Duodenal mucosa (tissue), 2 donors: Measurements from ENCODE around the gene STAC.
"Not testable (repeated sequence)": the region's sequence is repeated elsewhere in the genome, so short reads cannot be mapped to it uniquely, and the experiment has no call there.

ENCODE experiments used
- H3K27ac ChIP-seq: one replicate; pipeline ENCODE4 v1.7.0; 2013; ENCODE audit warnings: low read depth, low read length
- H3K27me3 ChIP-seq, 2 donors: one replicate each; pipeline ENCODE4 v1.7.0; 2013; ENCODE audit warnings: low read length in 2 of 2, control low read depth in 1 of 2; ENCODE audit not compliant: insufficient read depth in 2 of 2, control insufficient read depth in 1 of 2
- H3K36me3 ChIP-seq, 2 donors: one replicate each; pipeline ENCODE4 v1.7.0; 2013; ENCODE audit warnings: low read length in 2 of 2, control low read depth in 1 of 2; ENCODE audit not compliant: insufficient read depth in 2 of 2, control insufficient read depth in 1 of 2
- H3K4me1 ChIP-seq, 2 donors: one replicate each; pipeline ENCODE4 v1.7.0; 2013; ENCODE audit warnings: low read length in 2 of 2, control low read depth in 1 of 2; ENCODE audit not compliant: insufficient read depth in 2 of 2, control insufficient read depth in 1 of 2
- H3K4me3 ChIP-seq, 2 donors: one replicate each; pipeline ENCODE4 v1.7.0; 2013; ENCODE audit warnings: low read length in 2 of 2, low read depth in 1 of 2
- H3K9ac ChIP-seq, 2 donors: one replicate each; pipeline ENCODE4 v1.7.0; 2013; ENCODE audit warnings: low read length in 2 of 2, low read depth in 1 of 2
- H3K9me3 ChIP-seq, 2 donors: one replicate each; pipeline ENCODE4 v1.7.0; 2013; ENCODE audit warnings: low read length in 2 of 2, control low read depth in 1 of 2; ENCODE audit not compliant: control insufficient read depth in 1 of 2

STAC gene

GRCh38 chr3:36487616-36488015, 107.3 kb downstream of the STAC start:
- Histone ChIP-seq H3K27ac (no peak overlapping the region), H3K27me3 (no peaks in the 10 kb centered on the region), H3K36me3 (no peaks in the 10 kb centered on the region), H3K4me1 (no peaks in the 10 kb centered on the region), H3K9me3 (no peaks in the 10 kb centered on the region), H3K4me3 (no peak overlapping the region), H3K9ac (no peak overlapping the region)

GRCh38 chr3:36488077-36488789, 107.9 kb downstream of the STAC start:
- Histone ChIP-seq H3K9ac (no peak overlapping the region), H3K27me3 (no peaks in the 10 kb centered on the region), H3K9me3 (no peaks in the 10 kb centered on the region), H3K36me3 (no peaks in the 10 kb centered on the region), H3K4me3 (no peak overlapping the region), H3K4me1 (no peaks in the 10 kb centered on the region), H3K27ac (no peak overlapping the region)

- Histone ChIP-seq H3K36me3 (no peaks in the 10 kb centered on the region), H3K27me3 (no peaks in the 10 kb centered on the region), H3K9ac (no peak overlapping the region), H3K4me1 (no peaks in the 10 kb centered on the region), H3K27ac (no peak overlapping the region), H3K9me3 (no peaks in the 10 kb centered on the region), H3K4me3 (no peak overlapping the region)
These were observed 108.8 kb downstream of the STAC start for GRCh38 chr3:36489101-36489500.

GRCh38 chr3:36489679-36490425, 109.5 kb downstream of the STAC start:
- no peak overlapping the region for H3K9ac ChIP-seq
- no peaks in the 10 kb centered on the region for H3K4me1 ChIP-seq
- H3K9me3 ChIP-seq, result no peaks in the 10 kb centered on the region
- H3K4me3 ChIP-seq, result no peak overlapping the region
- no peaks in the 10 kb centered on the region for H3K27me3 ChIP-seq
- no peak overlapping the region for H3K27ac ChIP-seq
- no peaks in the 10 kb centered on the region for H3K36me3 ChIP-seq

GRCh38 chr3:36493051-36493450, 112.7 kb downstream of the STAC start:
- H3K27ac ChIP-seq, result no peak overlapping the region
- H3K27me3 ChIP-seq, result no peaks in the 10 kb centered on the region
- H3K4me3 ChIP-seq, result no peak overlapping the region
- no peaks in the 10 kb centered on the region for H3K4me1 ChIP-seq
- H3K9me3 ChIP-seq, result no peaks in the 10 kb centered on the region
- H3K9ac ChIP-seq, result no peak overlapping the region
- no peaks in the 10 kb centered on the region for H3K36me3 ChIP-seq

GRCh38 chr3:36494461-36495109, 114.3 kb downstream of the STAC start:
- no peaks in the 10 kb centered on the region for H3K9me3 ChIP-seq
- H3K36me3 ChIP-seq, result no peaks in the 10 kb centered on the region
- H3K4me3 ChIP-seq, result no peak overlapping the region
- H3K9ac ChIP-seq, result no peak overlapping the region
- H3K27me3 ChIP-seq, result no peaks in the 10 kb centered on the region
- H3K4me1 ChIP-seq, result no peaks in the 10 kb centered on the region
- no peak overlapping the region for H3K27ac ChIP-seq

GRCh38 chr3:36496684-36497633, 116.7 kb downstream of the STAC start:
- H3K9ac ChIP-seq, result no peak overlapping the region

GRCh38 chr3:36500053-36500452, 119.7 kb downstream of the STAC start:
- not testable (repeated sequence) for H3K27ac ChIP-seq, H3K4me1 ChIP-seq

More at GRCh38 chr3:36496684-36497633, 116.7 kb downstream of the STAC start:
- Histone ChIP-seq H3K27me3 (no peaks in the 10 kb centered on the region), H3K9me3 (no peaks in the 10 kb centered on the region), H3K4me3 (no peak overlapping the region), H3K27ac (no peak overlapping the region), H3K4me1 (no peaks in the 10 kb centered on the region), H3K36me3 (no peaks in the 10 kb centered on the region)

GRCh38 chr3:36501616-36502015, 121.3 kb downstream of the STAC start:
- Histone ChIP-seq H3K4me3 (no peak overlapping the region), H3K27ac (no peak overlapping the region), H3K27me3 (no peaks in the 10 kb centered on the region), H3K9ac (no peak overlapping the region), H3K9me3 (no peaks in the 10 kb centered on the region), H3K36me3 (no peaks in the 10 kb centered on the region), H3K4me1 (no peaks in the 10 kb centered on the region)

More at GRCh38 chr3:36500053-36500452, 119.7 kb downstream of the STAC start:
- H3K27me3 ChIP-seq, H3K9me3 ChIP-seq, H3K36me3 ChIP-seq, H3K9ac ChIP-seq, H3K4me3 ChIP-seq: not testable (repeated sequence)
